GM13976 (cell line): ENCODE results near the gene MFAP1.
A peak's percentile ranks its signal among the peaks of the same experiment; 100 is the strongest.
"Not testable (repeated sequence)": the region's sequence is repeated elsewhere in the genome, so short reads cannot be mapped to it uniquely, and the experiment has no call there.

Experiments
- DNase-seq: peaks from one replicate; pipeline ENCODE4 v3.0.0; 2012; ENCODE audit warnings: low spot score
- in situ Hi-C: fragments of 300-500 bp; cut with MboI; formaldehyde crosslinking; loops from one replicate; pipeline ENCODE4 v1.12.0; 2022; ENCODE audit warnings: low sequenced_read_pairs, mixed read lengths, inconsistent platforms; ENCODE audit not compliant: unreplicated experiment
- TF ChIP-seq, protein P1 (sequence below): IDR thresholded peaks from 2 replicates; pipeline ENCODE4 v1.5.1; 2012; ENCODE audit warnings: borderline replicate concordance, mild to moderate bottlenecking; ENCODE audit not compliant: insufficient read depth; ENCODE audit errors: extremely low read depth, missing control alignments, control extremely low read depth

The MFAP1 gene, protein sequence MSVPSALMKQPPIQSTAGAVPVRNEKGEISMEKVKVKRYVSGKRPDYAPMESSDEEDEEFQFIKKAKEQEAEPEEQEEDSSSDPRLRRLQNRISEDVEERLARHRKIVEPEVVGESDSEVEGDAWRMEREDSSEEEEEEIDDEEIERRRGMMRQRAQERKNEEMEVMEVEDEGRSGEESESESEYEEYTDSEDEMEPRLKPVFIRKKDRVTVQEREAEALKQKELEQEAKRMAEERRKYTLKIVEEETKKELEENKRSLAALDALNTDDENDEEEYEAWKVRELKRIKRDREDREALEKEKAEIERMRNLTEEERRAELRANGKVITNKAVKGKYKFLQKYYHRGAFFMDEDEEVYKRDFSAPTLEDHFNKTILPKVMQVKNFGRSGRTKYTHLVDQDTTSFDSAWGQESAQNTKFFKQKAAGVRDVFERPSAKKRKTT

DNA sequence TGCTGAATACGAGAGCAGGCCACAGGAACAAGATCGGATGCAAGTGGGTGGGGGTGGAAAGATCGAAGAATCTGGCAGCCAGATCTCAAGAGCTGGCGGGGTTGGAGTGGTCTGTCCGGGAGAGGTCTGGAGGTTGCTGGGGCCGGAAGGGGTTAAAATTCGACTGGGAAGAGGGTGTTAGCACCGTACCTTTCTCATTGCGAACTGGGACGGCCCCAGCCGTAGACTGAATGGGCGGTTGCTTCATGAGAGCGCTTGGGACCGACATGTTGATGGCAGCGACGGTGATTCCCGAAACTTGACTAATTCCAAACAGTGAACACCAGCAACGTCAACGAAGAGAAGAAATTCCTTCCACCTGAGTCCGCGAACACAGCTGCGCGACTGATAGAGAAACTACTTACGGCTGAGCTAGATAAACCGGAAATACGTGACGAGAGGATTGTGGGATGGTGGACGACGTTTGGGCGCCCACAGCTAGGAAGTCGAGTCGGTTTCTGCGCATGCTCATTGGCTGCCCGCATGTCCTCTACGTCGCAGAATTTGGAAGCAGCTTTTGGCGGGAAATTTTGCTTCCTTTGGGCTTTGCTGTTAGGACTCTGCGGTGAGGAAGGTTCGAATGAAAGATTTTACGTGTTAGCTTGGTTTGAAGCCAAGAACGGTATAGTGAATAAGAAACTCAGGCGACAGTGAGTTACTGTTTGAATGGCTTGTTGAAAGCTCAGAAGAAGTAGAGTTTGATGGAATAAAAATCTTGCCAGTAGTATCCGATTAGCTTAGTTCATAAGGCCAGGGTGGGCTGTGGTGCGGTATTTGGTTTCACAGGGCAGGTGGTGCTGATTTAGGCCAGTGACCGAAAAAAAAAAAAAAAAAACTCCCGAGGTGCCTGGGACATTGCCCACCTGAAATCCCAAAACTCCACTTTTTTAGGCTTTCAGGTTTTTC is at the start of gene MFAP1:
MFAP1 (minus strand) TSS at position 389 of the 945 bp plus-strand sequence; CDS start at position 268, 121 bp downstream.
- DNase-seq = peak; percentile 92
- TF ChIP-seq, protein P1, sequence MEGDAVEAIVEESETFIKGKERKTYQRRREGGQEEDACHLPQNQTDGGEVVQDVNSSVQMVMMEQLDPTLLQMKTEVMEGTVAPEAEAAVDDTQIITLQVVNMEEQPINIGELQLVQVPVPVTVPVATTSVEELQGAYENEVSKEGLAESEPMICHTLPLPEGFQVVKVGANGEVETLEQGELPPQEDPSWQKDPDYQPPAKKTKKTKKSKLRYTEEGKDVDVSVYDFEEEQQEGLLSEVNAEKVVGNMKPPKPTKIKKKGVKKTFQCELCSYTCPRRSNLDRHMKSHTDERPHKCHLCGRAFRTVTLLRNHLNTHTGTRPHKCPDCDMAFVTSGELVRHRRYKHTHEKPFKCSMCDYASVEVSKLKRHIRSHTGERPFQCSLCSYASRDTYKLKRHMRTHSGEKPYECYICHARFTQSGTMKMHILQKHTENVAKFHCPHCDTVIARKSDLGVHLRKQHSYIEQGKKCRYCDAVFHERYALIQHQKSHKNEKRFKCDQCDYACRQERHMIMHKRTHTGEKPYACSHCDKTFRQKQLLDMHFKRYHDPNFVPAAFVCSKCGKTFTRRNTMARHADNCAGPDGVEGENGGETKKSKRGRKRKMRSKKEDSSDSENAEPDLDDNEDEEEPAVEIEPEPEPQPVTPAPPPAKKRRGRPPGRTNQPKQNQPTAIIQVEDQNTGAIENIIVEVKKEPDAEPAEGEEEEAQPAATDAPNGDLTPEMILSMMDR = no peak
- in situ Hi-C loops = no loop called here

DNA sequence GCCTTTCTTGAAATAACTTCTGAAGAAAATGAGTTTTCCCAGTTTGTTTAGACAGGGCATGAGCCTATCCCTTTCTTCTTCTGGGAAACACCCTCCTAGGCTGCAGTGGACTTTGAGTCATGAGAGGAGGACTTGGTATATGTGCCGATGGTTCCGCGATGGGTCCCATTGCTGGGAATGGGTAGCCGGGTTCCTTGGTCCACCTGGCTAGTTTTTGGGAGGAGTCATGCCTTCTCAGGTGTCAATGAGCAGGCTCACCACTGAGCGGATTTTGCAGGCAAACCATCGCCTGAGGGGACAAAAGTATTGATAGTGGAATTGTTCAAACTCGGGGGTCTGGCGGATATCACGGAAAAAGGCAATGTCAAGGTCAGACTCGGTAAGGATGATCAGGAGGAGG is 49.2 kb upstream of the MFAP1 start:
- no peak for DNase-seq
- TF ChIP-seq, protein P1 = no peak
- in situ Hi-C loops = no loop called here

DNA sequence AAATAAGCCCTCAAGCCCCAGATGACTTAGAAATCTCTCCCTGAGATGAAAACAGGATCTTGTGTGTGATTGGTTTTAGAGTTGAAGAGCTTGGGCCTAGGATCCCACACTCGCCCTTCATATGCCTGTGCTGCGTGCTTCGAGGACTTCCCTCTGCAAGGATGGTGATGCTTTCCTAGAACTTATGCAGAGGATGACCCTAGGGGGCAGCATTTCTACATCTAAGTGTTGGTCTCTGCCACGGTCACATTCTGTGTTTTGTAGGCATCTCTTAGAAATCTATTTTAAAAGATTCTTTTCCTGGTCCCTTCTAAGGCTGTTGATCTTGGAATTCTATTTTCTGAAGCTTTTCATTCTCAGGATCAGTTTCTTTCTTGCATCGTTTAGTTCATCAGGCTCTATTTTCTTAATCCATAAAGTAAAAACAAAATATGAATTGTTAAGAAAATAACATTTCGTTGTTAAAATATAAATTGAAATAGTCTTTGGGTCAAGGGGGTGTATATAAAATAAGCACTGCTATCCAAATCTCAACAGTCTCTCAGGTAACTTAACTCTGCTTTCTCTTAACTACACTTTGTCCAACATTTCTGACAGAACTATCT is 48.0 kb upstream of the MFAP1 start:
- in situ Hi-C loops = no loop called here
- DNase-seq = peak; percentile 41
- TF ChIP-seq, protein P1 = peak; percentile 50

DNA sequence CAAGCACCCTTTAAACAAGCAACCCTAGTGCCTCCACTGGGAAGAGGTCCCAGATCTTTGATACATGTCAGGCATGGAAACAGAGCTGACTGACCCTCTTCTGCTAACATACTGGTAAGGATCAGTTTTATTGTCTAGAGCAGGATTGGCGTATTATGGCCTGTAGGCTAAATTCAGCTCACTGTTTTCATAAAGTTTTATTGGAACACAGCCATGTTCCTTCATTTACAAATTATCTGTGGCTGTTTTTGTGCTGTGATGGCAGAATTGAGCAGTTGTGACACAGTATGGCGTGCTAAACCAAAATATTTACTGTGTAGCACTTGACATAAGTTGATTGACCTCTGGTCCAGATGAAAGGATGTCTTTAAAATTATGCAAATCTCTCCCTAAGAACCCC is 47.3 kb upstream of the MFAP1 start:
- in situ Hi-C loops = no loop called here
- TF ChIP-seq, protein P1 = no peak
- no peak for DNase-seq

DNA sequence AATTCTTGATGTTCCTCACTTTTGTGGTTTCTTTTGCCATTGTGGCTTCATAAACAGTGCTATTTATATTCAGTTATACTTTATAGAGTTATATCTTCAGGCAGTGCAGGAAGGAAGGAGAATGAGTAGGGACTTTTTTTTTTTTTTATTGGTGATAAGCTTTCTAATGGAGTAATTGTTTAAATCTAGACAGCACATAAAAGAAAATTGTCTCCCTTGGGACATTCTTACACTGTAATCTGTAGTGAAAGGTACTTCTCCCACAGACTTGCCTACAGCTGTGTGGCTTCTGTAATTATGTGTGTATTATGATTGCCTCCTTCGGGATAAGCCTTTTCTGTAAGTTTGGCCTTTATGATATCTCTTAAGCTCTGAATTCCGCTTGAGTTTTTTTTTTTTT is 43.9 kb upstream of the MFAP1 start:
- DNase-seq = no peak
- in situ Hi-C loops = no loop called here
- TF ChIP-seq, protein P1 = no peak

DNA sequence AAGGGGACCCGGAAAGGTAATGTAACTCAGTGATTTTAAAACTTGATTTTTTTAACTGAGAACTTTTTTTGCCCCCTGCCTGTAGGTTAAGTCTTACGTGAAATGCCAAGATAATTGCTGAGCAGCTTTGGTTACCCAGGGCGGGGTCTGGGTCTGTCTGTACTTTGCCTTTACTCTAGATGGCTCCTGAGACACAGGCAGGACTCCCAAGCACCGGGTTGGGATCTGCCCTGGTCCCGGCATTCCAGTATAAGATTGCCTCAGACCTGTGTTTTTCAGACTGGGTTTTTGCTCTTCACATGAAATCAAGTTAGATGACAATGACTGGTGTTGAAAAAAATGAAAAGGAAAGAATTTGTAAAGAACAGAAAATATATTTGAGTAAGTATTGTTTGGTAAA is 42.6 kb upstream of the MFAP1 start:
- DNase-seq = no peak
- in situ Hi-C loops = no loop called here
- TF ChIP-seq, protein P1 = no peak

DNA sequence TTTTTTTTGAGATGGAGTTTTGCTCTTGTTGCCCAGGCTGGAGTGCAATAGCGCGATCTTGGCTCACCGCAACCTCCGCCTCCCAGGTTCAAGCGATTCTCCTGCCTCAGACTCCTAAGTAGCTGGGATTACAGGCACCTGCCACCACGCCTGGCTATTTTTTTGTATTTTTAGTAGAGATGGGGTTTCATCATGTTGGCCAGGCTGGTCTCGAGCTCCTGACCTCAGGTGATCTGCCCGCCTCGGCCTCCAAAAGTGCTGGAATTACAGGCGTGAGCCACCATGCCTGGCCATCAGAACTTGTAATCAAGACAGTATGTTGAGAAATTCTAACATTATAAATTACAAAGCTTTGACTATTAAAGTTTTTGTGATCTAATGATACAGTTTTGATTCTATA is 42.1 kb upstream of the MFAP1 start:
- DNase-seq, in situ Hi-C loops: not testable (repeated sequence)
